ENCODE measurements around the gene SEMA3C.

DNA sequence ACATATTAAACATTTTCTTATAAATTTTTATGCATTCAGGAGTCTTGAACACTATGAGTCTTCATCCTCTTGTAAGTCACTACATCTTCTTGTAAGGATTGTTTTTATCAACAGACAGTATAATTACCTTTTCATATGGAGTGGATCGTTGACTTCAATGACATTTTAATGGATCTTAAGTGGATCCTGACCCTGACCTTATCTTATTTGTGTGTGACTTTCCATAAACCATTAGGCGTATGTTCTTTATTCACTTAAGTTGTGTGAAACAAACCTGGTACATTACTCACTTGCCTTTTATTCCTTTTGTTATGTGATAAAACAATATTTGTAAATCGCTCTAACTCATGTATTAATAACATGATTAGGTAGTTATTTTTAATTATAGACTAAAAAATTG, 18.5 kb upstream of the SEMA3C start:
- TF ChIP-seq, protein P1, sequence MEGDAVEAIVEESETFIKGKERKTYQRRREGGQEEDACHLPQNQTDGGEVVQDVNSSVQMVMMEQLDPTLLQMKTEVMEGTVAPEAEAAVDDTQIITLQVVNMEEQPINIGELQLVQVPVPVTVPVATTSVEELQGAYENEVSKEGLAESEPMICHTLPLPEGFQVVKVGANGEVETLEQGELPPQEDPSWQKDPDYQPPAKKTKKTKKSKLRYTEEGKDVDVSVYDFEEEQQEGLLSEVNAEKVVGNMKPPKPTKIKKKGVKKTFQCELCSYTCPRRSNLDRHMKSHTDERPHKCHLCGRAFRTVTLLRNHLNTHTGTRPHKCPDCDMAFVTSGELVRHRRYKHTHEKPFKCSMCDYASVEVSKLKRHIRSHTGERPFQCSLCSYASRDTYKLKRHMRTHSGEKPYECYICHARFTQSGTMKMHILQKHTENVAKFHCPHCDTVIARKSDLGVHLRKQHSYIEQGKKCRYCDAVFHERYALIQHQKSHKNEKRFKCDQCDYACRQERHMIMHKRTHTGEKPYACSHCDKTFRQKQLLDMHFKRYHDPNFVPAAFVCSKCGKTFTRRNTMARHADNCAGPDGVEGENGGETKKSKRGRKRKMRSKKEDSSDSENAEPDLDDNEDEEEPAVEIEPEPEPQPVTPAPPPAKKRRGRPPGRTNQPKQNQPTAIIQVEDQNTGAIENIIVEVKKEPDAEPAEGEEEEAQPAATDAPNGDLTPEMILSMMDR (IDR thresholded peaks at IDR 0.05; ENCODE audit: insufficient read depth, low read depth, low read length) = no peak
- TF ChIP-seq EZH2 (IDR thresholded peaks at IDR 0.05; ENCODE audit: insufficient read depth, low read length) = no peak
